GM12878 (cell line): ENCODE measurements around the gene ARHGAP32. TPM values are rescaled to one million over a fixed set of nuclear protein-coding genes. Genes with fewer than 3 reads are reported as not detected.

Source experiments
- ATAC-seq: fragments of 200-7000 bp; cut with Tn5 transposase; 3 replicates; pipeline ENCODE4 v1.9.1; 2020; ENCODE audit warnings: mild to moderate bottlenecking, moderate library complexity
- BruUV-seq: library from RNA; stranded (reverse); fragments of 400-500 nt; replicated peaks from 2 replicates; lab custom pipeline; 2021; lab: Mats Ljungman, UMichigan
- CTCF ChIA-PET: fragments of 300-600 bp; sonication (Branson Sonifier 250); formaldehyde crosslinking; extraction: SDS; loops from one replicate; lab custom pipeline; 2021; ENCODE audit warnings: inconsistent platforms; lab: Yijun Ruan, JAX
- POLR2A ChIA-PET: fragments of 350-600 bp; formaldehyde crosslinking; extraction: SDS; loops from one replicate; lab custom pipeline; 2021; ENCODE audit warnings: inconsistent platforms; lab: Charles Lee
- RAD21 ChIA-PET: fragments of 300-600 bp; sonication (Branson Sonifier 250); formaldehyde crosslinking; loops from one replicate; lab custom pipeline; 2023; ENCODE audit warnings: antibody characterized with exemption; ENCODE audit not compliant: unreplicated experiment; lab: Charles Lee
- SMC1A ChIA-PET: fragments of 300-600 bp; sonication (Branson Sonifier 250); formaldehyde crosslinking; loops from one replicate; lab custom pipeline; 2023; ENCODE audit not compliant: unreplicated experiment, uncharacterized antibody; lab: Charles Lee
- DNase-seq: peaks from one replicate; pipeline ENCODE4 v3.0.0-alpha.2; 2011; ENCODE audit warnings: low read depth, low spot score
- FAIRE-seq: peaks from 3 replicates; lab custom pipeline; 2011; peaks lifted over from hg19 to GRCh38; lab: Jason Lieb, UNC
- H2AFZ ChIP-seq: 2 replicates; pipeline ENCODE4 v1.6.0; 2011; ENCODE audit warnings: low read depth, low read length, control low read depth; ENCODE audit not compliant: control insufficient read depth
- H3K27ac ChIP-seq: 2 replicates; pipeline ENCODE4 v1.5.1; 2011; ENCODE audit warnings: control low read depth; ENCODE audit not compliant: control insufficient read depth, insufficient read depth
- H3K27me3 ChIP-seq, 2 experiments: replicated peaks in 1 of 2; 2 replicates each; pipeline versions ENCODE4 v1.6.0 to v1.6.1; 2011; ENCODE audit warnings: low read length in 1 of 2; ENCODE audit not compliant: control insufficient read depth in 2 of 2, insufficient read depth in 2 of 2
- H3K36me3 ChIP-seq, 2 experiments: 2 replicates each; pipeline ENCODE4 v1.5.1; 2011; ENCODE audit warnings: low read length in 1 of 2; ENCODE audit not compliant: control insufficient read depth in 2 of 2, insufficient read depth in 2 of 2
- H3K4me1 ChIP-seq: 2 replicates; pipeline ENCODE4 v1.6.1; 2011; ENCODE audit warnings: mild to moderate bottlenecking, low read length, moderate library complexity, mixed read lengths; ENCODE audit not compliant: control insufficient read depth, insufficient read depth
- H3K4me2 ChIP-seq: 2 replicates; pipeline ENCODE4 v1.6.0; 2011; ENCODE audit warnings: control low read depth; ENCODE audit not compliant: control insufficient read depth, insufficient read depth
- H3K4me3 ChIP-seq: fragments of 200-600 bp; sonication (generic); 2 replicates; pipeline ENCODE4 v1.5.1; 2016
- H3K79me2 ChIP-seq: 2 replicates; pipeline ENCODE4 v1.6.0; 2011; ENCODE audit warnings: low read length; ENCODE audit not compliant: control insufficient read depth, insufficient read depth
- H3K9ac ChIP-seq: 2 replicates; pipeline ENCODE4 v1.8.0; 2011; ENCODE audit warnings: low read length, control low read depth, mixed read lengths; ENCODE audit not compliant: control insufficient read depth, insufficient read depth
- H3K9me3 ChIP-seq: replicated peaks from 3 replicates; pipeline ENCODE4 v1.5.1; 2011; ENCODE audit warnings: mild to moderate bottlenecking, low read length; ENCODE audit not compliant: control insufficient read depth, insufficient read depth
- H4K20me1 ChIP-seq: 2 replicates; pipeline ENCODE4 v1.6.0; 2011; ENCODE audit not compliant: control insufficient read depth, insufficient read depth
- ATF3 ChIP-seq: IDR thresholded peaks from 2 replicates; pipeline ENCODE4 v1.6.1; 2011; ENCODE audit warnings: low read depth, mild to moderate bottlenecking, low read length, moderate library complexity, borderline replicate concordance; ENCODE audit errors: extremely low read depth
- ATF7 ChIP-seq: fragments of 450-650 bp; IDR thresholded peaks from 2 replicates; pipeline ENCODE4 v1.6.1; 2016; ENCODE audit warnings: low read depth, mild to moderate bottlenecking
- BACH1 ChIP-seq: fragments of 450-650 bp; IDR thresholded peaks from 2 replicates; pipeline ENCODE4 v1.6.1; 2017; ENCODE audit warnings: mild to moderate bottlenecking, borderline replicate concordance
- ELK1 ChIP-seq: IDR thresholded peaks from 2 replicates; pipeline ENCODE4 v1.6.1; 2012; ENCODE audit warnings: low read depth, low read length, improper control_type of control experiment
- IKZF1 ChIP-seq: fragments of 450-650 bp; conservative IDR thresholded peaks from 2 replicates; pipeline ENCODE4 v1.6.1; 2017; ENCODE audit warnings: antibody characterized with exemption, mild to moderate bottlenecking
- MEF2A ChIP-seq: IDR thresholded peaks from 2 replicates; pipeline ENCODE4 v1.6.1; 2011; ENCODE audit warnings: low read depth, mild to moderate bottlenecking, low read length, moderate library complexity; ENCODE audit not compliant: insufficient read depth
- MTA3 ChIP-seq: IDR thresholded peaks from 2 replicates; pipeline ENCODE4 v1.6.1; 2012; ENCODE audit warnings: low read length, inconsistent platforms, borderline replicate concordance
- NBN ChIP-seq: fragments of 450-650 bp; IDR thresholded peaks from 2 replicates; pipeline ENCODE4 v1.6.1; 2016
- PML ChIP-seq: IDR thresholded peaks from 2 replicates; pipeline ENCODE4 v1.6.1; 2012; ENCODE audit warnings: low read length, inconsistent platforms
- POLR2AphosphoS5 ChIP-seq: IDR thresholded peaks from 2 replicates; pipeline ENCODE4 v1.6.1; 2011; ENCODE audit warnings: mild to moderate bottlenecking, low read length, inconsistent platforms
- SIN3A ChIP-seq: IDR thresholded peaks from 2 replicates; pipeline ENCODE4 v1.6.1; 2012; ENCODE audit warnings: low read depth, low read length, improper control_type of control experiment
- SMARCA5 ChIP-seq: fragments of 450-650 bp; IDR thresholded peaks from 2 replicates; pipeline ENCODE4 v1.6.1; 2017; ENCODE audit warnings: mild to moderate bottlenecking
- SUZ12 ChIP-seq: fragments of 200-600 bp; sonication (generic); IDR thresholded peaks from one replicate; pipeline ENCODE4 v1.6.1; 2018; ENCODE audit warnings: antibody characterized with exemption, mild to moderate bottlenecking; ENCODE audit not compliant: unreplicated experiment
- YY1 ChIP-seq: IDR thresholded peaks from 2 replicates; pipeline ENCODE4 v1.6.1; 2011; ENCODE audit warnings: low read depth, mild to moderate bottlenecking, low read length
- ZBTB40 ChIP-seq: fragments of 450-650 bp; IDR thresholded peaks from 2 replicates; pipeline ENCODE4 v1.6.1; 2016; ENCODE audit warnings: mild to moderate bottlenecking, moderate library complexity, borderline replicate concordance
- ZZZ3 ChIP-seq: IDR thresholded peaks from 2 replicates; pipeline ENCODE4 v1.6.1; 2011; ENCODE audit warnings: low read depth; ENCODE audit not compliant: control insufficient read depth, insufficient read length
- WGBS: methylation state at CpG from one replicate; pipeline ENCODE4 v1.1.6; 2016; ENCODE audit warnings: low lambda C conversion rate; ENCODE audit not compliant: insufficient replicate concordance, insufficient coverage; ENCODE audit errors: missing lambda C conversion rate; 5-methylcytosine and 5-hydroxymethylcytosine counted together
- in situ Hi-C: fragments of 300-500 bp; cut with MboI; formaldehyde crosslinking; loops from 9 replicates; pipeline ENCODE4 v1.14.3; 2018; ENCODE audit warnings: mixed read lengths
- intact Hi-C: fragments of 100-400 bp; cut with micrococcal nuclease; formaldehyde crosslinking; loops from one replicate; pipeline ENCODE4 v1.14.2; 2022; ENCODE audit not compliant: unreplicated experiment
- polyA plus RNA-seq, 11 experiments: library from polyadenylated mRNA; depleted of rRNA in 4 of 11; unstranded in 6 of 11; stranded (reverse) in 5 of 11; fragments of >200 nt; fragmentation: Nextera tagmentation in 4 of 11; fragmentation: Illumina TruSeq in 1 of 11; extraction: Ambion mirVana in 4 of 11; extraction: Trizol in 1 of 11; gene quantifications; 1 replicate in 1 of 11; 2 replicates in 10 of 11; pipeline versions ENCODE4 v1.2.1 to v1.2.3, GENCODE V29; 2011 to 2016; ENCODE audit warnings: inconsistent platforms in 2 of 11, missing spikeins in 2 of 11, low read depth in 1 of 11
- total RNA-seq, 4 experiments: library from RNA; depleted of rRNA in 3 of 4; stranded (reverse); fragments of >200 nt in 3 of 4; fragmentation: Illumina TruSeq in 1 of 4; extraction: Trizol in 1 of 4; gene quantifications; 2 replicates each; pipeline versions ENCODE4 v1.2.1 to v1.2.3, GENCODE V29; 2013 to 2021
- TF ChIP-seq, protein P1 (sequence below): IDR thresholded peaks from 2 replicates; pipeline ENCODE4 v1.6.1; 2012; ENCODE audit warnings: low read depth, low read length, improper control_type of control experiment

The ARHGAP32 gene
- total and polyA plus RNA-seq, 10 of the 15 experiments (the other 5 are each of a cell fraction or from before 2014, with no cell fraction given), result under 0.01 to 0.46 (median 0.12) TPM; not detected in 1

DNA sequence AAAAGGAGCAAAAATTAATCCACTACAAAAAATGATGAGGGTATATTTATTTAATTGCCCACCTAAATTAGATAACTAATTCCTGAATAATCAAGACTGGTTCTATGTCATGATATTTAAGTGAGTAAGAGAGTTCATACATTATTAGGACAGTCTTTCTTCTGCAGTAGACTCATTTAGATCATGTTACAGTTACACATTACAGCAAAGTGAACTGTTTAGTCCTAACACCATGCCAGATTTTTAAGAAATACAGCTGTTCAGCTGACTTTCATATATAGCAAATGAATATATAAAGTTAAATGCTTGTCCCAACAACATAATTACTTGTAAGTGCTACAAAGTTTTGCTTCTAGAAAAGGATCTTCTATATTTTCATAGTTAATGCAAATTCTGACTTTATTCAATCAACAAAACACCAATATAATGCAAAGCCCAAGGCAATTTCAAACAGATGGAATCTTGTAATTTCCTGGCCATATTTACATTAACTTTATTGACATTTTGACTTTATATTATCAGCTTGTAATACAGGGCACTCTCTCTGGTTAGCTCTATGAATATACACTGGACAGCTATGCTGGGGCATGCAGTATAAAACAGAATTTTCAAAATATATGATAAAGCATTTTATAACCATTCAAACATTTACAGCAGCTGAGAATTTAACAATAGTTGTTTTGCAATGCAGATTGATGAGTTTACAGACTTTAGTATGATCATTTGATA lies 203.7 kb downstream of the ARHGAP32 start (continued):
- TF ChIP-seq, protein P1, sequence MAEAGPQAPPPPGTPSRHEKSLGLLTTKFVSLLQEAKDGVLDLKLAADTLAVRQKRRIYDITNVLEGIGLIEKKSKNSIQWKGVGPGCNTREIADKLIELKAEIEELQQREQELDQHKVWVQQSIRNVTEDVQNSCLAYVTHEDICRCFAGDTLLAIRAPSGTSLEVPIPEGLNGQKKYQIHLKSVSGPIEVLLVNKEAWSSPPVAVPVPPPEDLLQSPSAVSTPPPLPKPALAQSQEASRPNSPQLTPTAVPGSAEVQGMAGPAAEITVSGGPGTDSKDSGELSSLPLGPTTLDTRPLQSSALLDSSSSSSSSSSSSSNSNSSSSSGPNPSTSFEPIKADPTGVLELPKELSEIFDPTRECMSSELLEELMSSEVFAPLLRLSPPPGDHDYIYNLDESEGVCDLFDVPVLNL, result no peak
- TF ChIP-seq NBN, result no peak
- no peak for TF ChIP-seq ZZZ3
- TF ChIP-seq, all 136 proteins: peak for 0

DNA sequence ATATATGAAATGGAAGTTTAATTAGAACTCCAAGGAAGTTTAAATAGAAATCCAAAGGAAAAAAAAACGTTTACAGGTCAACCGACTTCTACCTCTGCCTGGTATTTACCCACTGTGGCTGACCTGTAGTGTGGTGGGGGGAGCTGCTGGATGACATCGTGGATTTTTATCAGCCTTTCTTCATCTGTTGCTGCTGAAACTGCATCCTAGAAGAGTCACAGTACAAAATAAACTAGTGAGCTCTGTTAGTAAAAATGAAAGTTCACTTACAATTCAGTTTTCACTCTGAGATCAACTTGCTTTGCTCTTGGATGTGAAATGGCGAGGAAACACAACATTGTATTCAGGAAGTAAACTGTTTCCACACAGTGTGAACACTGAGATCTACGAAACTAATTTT lies 206.2 kb downstream of the ARHGAP32 start:
- Histone ChIP-seq H2AFZ (no peak overlapping the region), H3K27ac (no peak overlapping the region), H3K4me3 (no peak overlapping the region), H3K27me3 (no peaks in the 10 kb centered on the region), H3K36me3 (no peaks in the 10 kb centered on the region), H3K79me2 (no peaks in the 10 kb centered on the region), H3K9ac (no peak overlapping the region), H3K4me1 (no peaks in the 10 kb centered on the region), H3K4me2 (no peak overlapping the region), H3K9me3 (no peaks in the 10 kb centered on the region), H4K20me1 (no peaks in the 10 kb centered on the region)
- BruUV-seq, result no TSS peak
- ChIA-PET CTCF (interaction anchor here (1.0 to 1.9 kb wide), 4 partner anchors 9 to 100 kb away, joined by 3 to 9 read pairs (median 4); no protein-coding TSS in a partner anchor), POLR2A (no interaction called here), SMC1A (interaction anchor here (0.8 to 1.4 kb wide), 5 partner anchors 9 to 102 kb away, joined by 3 to 5 read pairs (median 4); no protein-coding TSS in a partner anchor), RAD21 (no interaction called here)
- in situ Hi-C loops, result no loop called here
- peak; percentile 8 for DNase-seq
- ATAC-seq, result no peak; the same call in 2 of the 3 replicates
- no peak for FAIRE-seq
- intact Hi-C loops, result no loop called here
- 8% methylated on average over 5 of the region's 5 CpGs for WGBS
- no peak for TF ChIP-seq MEF2A
- TF ChIP-seq ATF7, result no peak
- TF ChIP-seq SIN3A, result no peak
- no peak for TF ChIP-seq IKZF1
- no peak for TF ChIP-seq ELK1
- no peak for TF ChIP-seq SMARCA5
- TF ChIP-seq ATF3, result no peak
- no peak for TF ChIP-seq SUZ12
- no peak for TF ChIP-seq ZBTB40
- no peak for TF ChIP-seq MTA3
- TF ChIP-seq YY1, result no peak
- no peak for TF ChIP-seq POLR2AphosphoS5
- TF ChIP-seq PML, result no peak
- no peak for TF ChIP-seq BACH1
